Measurements from ENCODE around the gene GDF2. TPM values are rescaled to one million over a fixed set of nuclear protein-coding genes. Genes with fewer than 3 reads are reported as not detected.
A peak's percentile ranks its signal among the peaks of the same experiment; 100 is the strongest.

The GDF2 gene
- total and polyA plus RNA-seq, 4 donors, result not detected

DNA sequence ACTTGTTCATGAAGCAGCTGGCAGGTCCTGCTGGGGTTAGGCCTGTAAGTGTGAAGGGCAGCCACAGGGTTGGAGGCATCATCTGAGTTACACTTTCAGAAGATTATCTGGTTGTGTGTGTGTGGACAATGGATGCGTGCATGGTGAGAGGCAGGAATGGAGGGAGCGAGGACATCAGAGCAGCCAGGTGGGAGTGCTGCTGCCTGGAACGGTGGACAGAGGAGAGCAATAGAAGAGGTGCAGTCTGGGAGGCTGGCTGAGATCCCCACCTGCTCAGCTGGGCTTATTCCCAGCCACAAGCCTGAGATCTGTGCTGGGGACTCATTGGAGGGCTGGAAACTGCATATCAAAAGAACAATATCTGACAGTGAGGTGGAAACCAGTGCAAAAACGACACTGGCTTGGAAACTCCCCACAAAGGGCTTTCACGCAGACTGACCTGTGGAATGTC is 44.0 kb downstream of the GDF2 start:
- Histone ChIP-seq H3K27ac (ENCODE audit: low read depth in 1 of 2, low read length in 1 of 2) (no peak overlapping the region), H3K4me1 (ENCODE audit: control insufficient read depth in 5 of 5, insufficient read depth in 5 of 5, low read length in 5 of 5) (no peaks in the 10 kb centered on the region), H3K27me3 (ENCODE audit: control insufficient read depth in 3 of 3, insufficient read depth in 3 of 3, low read length in 2 of 3) (no peaks in the 10 kb centered on the region), H3K36me3 (ENCODE audit: control insufficient read depth in 4 of 4, insufficient read depth in 4 of 4, low read length in 4 of 4) (no peaks in the 10 kb centered on the region), H3K9me3 (ENCODE audit: control insufficient read depth in 4 of 4, insufficient read depth in 3 of 4, low read length in 3 of 4) (no peaks in the 10 kb centered on the region), H3K9ac (ENCODE audit: insufficient read depth in 1 of 2, low read length in 2 of 2) (no peak overlapping the region), H3K4me3 (no peak overlapping the region)
- TF ChIP-seq, protein P1, sequence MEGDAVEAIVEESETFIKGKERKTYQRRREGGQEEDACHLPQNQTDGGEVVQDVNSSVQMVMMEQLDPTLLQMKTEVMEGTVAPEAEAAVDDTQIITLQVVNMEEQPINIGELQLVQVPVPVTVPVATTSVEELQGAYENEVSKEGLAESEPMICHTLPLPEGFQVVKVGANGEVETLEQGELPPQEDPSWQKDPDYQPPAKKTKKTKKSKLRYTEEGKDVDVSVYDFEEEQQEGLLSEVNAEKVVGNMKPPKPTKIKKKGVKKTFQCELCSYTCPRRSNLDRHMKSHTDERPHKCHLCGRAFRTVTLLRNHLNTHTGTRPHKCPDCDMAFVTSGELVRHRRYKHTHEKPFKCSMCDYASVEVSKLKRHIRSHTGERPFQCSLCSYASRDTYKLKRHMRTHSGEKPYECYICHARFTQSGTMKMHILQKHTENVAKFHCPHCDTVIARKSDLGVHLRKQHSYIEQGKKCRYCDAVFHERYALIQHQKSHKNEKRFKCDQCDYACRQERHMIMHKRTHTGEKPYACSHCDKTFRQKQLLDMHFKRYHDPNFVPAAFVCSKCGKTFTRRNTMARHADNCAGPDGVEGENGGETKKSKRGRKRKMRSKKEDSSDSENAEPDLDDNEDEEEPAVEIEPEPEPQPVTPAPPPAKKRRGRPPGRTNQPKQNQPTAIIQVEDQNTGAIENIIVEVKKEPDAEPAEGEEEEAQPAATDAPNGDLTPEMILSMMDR (IDR thresholded peaks at IDR 0.05; ENCODE audit: control extremely low read depth, extremely low read depth), result no peak
- 82 to 90% methylated on average over 5 of the region's 5 CpGs for WGBS, 2 donors
- no peak for DNase-seq
- ATAC-seq (ENCODE audit: insufficient read depth, low FRiP score), result no peak

DNA sequence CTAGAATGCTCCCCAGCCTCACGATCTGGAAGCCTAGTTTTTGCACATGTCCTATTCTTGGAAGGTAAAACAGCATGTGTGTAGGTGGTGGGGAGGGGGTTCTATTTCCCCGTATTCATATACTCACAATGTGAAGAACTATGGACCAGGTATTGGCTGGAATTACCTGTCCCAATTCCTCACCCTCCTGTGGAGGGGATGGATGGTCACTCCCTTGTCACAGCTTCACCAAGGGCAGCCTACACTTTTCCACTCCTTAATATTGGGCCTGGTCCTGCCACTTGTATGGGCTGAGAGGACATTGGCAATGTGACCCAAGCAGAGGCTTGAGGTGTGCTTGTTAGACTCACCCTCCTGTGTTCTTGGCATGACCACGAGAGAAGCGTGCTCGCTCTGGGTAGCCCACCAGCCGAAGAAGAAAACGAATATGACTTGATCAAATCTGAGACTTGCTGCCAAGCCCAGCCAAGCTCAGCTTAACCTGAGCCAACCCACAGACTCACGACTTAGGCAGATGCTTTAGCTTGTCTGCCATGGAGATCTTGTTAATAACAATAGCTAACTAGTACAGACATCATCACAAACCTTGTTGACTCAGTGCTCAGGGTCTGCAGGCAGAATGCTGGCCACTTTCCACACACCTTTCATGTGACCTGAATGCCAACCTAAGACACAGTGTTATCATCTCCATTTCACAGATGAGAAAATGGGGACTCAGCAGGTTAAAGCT is 44.6 kb downstream of the GDF2 start:
- WGBS, 2 donors, result 91 to 94% methylated on average over 8 of the region's 8 CpGs
- Histone ChIP-seq H3K9ac (ENCODE audit: insufficient read depth in 1 of 2, low read length in 2 of 2) (no peak overlapping the region), H3K27me3 (ENCODE audit: control insufficient read depth in 3 of 3, insufficient read depth in 3 of 3, low read length in 2 of 3) (no peaks in the 10 kb centered on the region), H3K9me3 (ENCODE audit: control insufficient read depth in 4 of 4, insufficient read depth in 3 of 4, low read length in 3 of 4) (no peaks in the 10 kb centered on the region), H3K36me3 (ENCODE audit: control insufficient read depth in 4 of 4, insufficient read depth in 4 of 4, low read length in 4 of 4) (no peaks in the 10 kb centered on the region), H3K27ac (ENCODE audit: low read depth in 1 of 2, low read length in 1 of 2) (no peak overlapping the region), H3K4me1 (ENCODE audit: control insufficient read depth in 5 of 5, insufficient read depth in 5 of 5, low read length in 5 of 5) (no peaks in the 10 kb centered on the region), H3K4me3 (no peak overlapping the region)
- ATAC-seq (ENCODE audit: insufficient read depth, low FRiP score) (no peak), DNase-seq (peak in 1 of 3 donors; percentile 8)
- TF ChIP-seq, protein P1 (IDR thresholded peaks at IDR 0.05; ENCODE audit: control extremely low read depth, extremely low read depth), result no peak

DNA sequence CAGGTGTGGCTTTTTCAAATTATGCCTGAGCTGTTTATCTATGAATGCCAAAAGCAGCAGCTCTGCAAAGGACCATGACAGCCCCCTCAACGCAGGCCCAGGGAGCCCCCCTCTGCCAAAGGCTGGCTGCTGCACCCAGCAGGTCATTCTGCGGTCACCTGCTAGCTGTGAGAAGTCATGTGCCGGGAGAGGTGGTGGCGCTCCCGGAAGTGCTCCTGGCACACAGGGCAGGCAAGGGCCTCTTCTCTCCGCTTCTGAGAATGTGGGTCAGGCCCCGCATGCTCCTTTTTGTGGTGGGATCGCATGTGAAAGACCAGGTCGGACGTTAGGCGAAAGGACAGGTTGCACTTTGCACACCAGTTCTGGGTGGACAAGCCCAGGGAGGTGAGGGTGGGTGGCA is 45.4 kb downstream of the GDF2 start:
- ATAC-seq (ENCODE audit: insufficient read depth, low FRiP score), result no peak

More for the DNA sequence above, 45.4 kb downstream of the GDF2 start:
- Histone ChIP-seq H3K27ac (ENCODE audit: low read depth in 1 of 2, low read length in 1 of 2) (no peak overlapping the region), H3K27me3 (ENCODE audit: control insufficient read depth in 3 of 3, insufficient read depth in 3 of 3, low read length in 2 of 3) (no peaks in the 10 kb centered on the region), H3K36me3 (ENCODE audit: control insufficient read depth in 4 of 4, insufficient read depth in 4 of 4, low read length in 4 of 4) (no peaks in the 10 kb centered on the region), H3K4me3 (no peak overlapping the region), H3K9me3 (ENCODE audit: control insufficient read depth in 4 of 4, insufficient read depth in 3 of 4, low read length in 3 of 4) (no peaks in the 10 kb centered on the region), H3K4me1 (ENCODE audit: control insufficient read depth in 5 of 5, insufficient read depth in 5 of 5, low read length in 5 of 5) (no peaks in the 10 kb centered on the region), H3K9ac (ENCODE audit: insufficient read depth in 1 of 2, low read length in 2 of 2) (no peak overlapping the region)
- WGBS, 2 donors, result 89 to 91% methylated on average over 11 of the region's 11 CpGs
- TF ChIP-seq, protein P1 (IDR thresholded peaks at IDR 0.05; ENCODE audit: control extremely low read depth, extremely low read depth), result no peak
- DNase-seq, result peak in 2 of 3 donors; percentile 11

Data from lung (tissue), 12 donors.